Breast epithelium (tissue), 4 donors: ENCODE data around the gene IL24. TPM values are rescaled to one million over a fixed set of nuclear protein-coding genes. Genes with fewer than 3 reads are reported as not detected.

Experiments
- DNase-seq, 2 donors: peaks; one replicate each; pipeline ENCODE4 v3.0.0-alpha.2; 2019; ENCODE audit warnings: low spot score in 2 of 2
- H3K27ac ChIP-seq, 2 donors: fragments of 200-600 bp; sonication (generic) in 1 of 2; one replicate each; pipeline ENCODE4 v1.5.1; 2016 to 2019; ENCODE audit warnings: mild to moderate bottlenecking in 1 of 2
- H3K27me3 ChIP-seq, 2 donors: fragments of 200-600 bp; sonication (generic) in 1 of 2; one replicate each; pipeline versions ENCODE4 v1.5.1 to v1.6.0; 2017 to 2019; ENCODE audit warnings: control low read depth in 1 of 2, mild to moderate bottlenecking in 1 of 2
- H3K36me3 ChIP-seq: fragments of 200-600 bp; one replicate; pipeline ENCODE4 v1.5.1; 2019
- H3K4me1 ChIP-seq, 2 donors: fragments of 200-600 bp; sonication (generic); one replicate each; pipeline ENCODE4 v1.5.1; 2016 to 2019; ENCODE audit warnings: control low read depth in 1 of 2
- H3K4me3 ChIP-seq, 3 donors: fragments of 200-600 bp; sonication (generic); 1 replicate in 2 of 3; 2 replicates in 1 of 3; pipeline ENCODE4 v1.5.1; 2016 to 2019; ENCODE audit warnings: mild to moderate bottlenecking in 3 of 3, moderate library complexity in 2 of 3
- H3K9me3 ChIP-seq, 2 donors: fragments of 200-600 bp; sonication (generic) in 1 of 2; one replicate each; pipeline ENCODE4 v1.5.1; 2016 to 2019; ENCODE audit warnings: control low read depth in 1 of 2
- CTCF ChIP-seq, 3 donors: fragments of 450-650 bp; IDR thresholded peaks; one replicate each; pipeline ENCODE4 v1.5.1; 2016 to 2017; ENCODE audit warnings: antibody characterized with exemption in 3 of 3, mild to moderate bottlenecking in 3 of 3, moderate library complexity in 3 of 3
- POLR2A ChIP-seq: fragments of 450-650 bp; IDR thresholded peaks from one replicate; pipeline ENCODE4 v1.6.1; 2016; ENCODE audit warnings: antibody characterized with exemption, mild to moderate bottlenecking, moderate library complexity
- POLR2AphosphoS5 ChIP-seq, 3 donors: sonication (generic); formaldehyde crosslinking; IDR thresholded peaks; one replicate each; pipeline ENCODE4 v1.6.1; 2017; ENCODE audit warnings: antibody characterized with exemption in 3 of 3
- intact Hi-C: fragments of 100-400 bp; cut with DNase I; formaldehyde crosslinking; loops from one replicate; pipeline ENCODE4 v1.15.1; 2023; ENCODE audit warnings: low total_unique reads
- total RNA-seq, 3 donors: library from RNA; depleted of rRNA; stranded (reverse); fragments of >200 nt; gene quantifications; one replicate each; pipeline ENCODE4 v1.1.0, GENCODE V29; 2016

IL24 gene
- total RNA-seq, 3 donors from 2014 or later = 0.59 TPM; not detected in 2

- no peaks in the 10 kb centered on the region for H3K36me3 ChIP-seq
- DNase-seq = no peak
- H3K9me3 ChIP-seq = no peaks in the 10 kb centered on the region
- TF ChIP-seq POLR2A = no peak
- no peak for TF ChIP-seq CTCF (IDR thresholded peaks at IDR 0.05)
- TF ChIP-seq POLR2AphosphoS5 (IDR thresholded peaks at IDR 0.05) = no peak
- intact Hi-C loops = no loop called here
- no peaks in the 10 kb centered on the region for H3K27me3 ChIP-seq
- H3K4me3 ChIP-seq = no peak overlapping the region
- no peak overlapping the region for H3K27ac ChIP-seq
- no peaks in the 10 kb centered on the region for H3K4me1 ChIP-seq
Observed at GRCh38 chr1:206868264-206868663, 29.0 kb upstream of the IL24 start.

GRCh38 chr1:206872139-206872538, 25.1 kb upstream of the IL24 start:
- H3K9me3 ChIP-seq = no peaks in the 10 kb centered on the region
- no peaks in the 10 kb centered on the region for H3K36me3 ChIP-seq
- no peaks in the 10 kb centered on the region for H3K4me1 ChIP-seq
- intact Hi-C loops = no loop called here
- no peak overlapping the region for H3K4me3 ChIP-seq
- DNase-seq = no peak
- TF ChIP-seq POLR2A (no peak), CTCF (IDR thresholded peaks at IDR 0.05) (no peak), POLR2AphosphoS5 (IDR thresholded peaks at IDR 0.05) (no peak)
- H3K27me3 ChIP-seq = no peaks in the 10 kb centered on the region
- H3K27ac ChIP-seq = no peak overlapping the region

GRCh38 chr1:206873603-206874188, 23.5 kb upstream of the IL24 start:
- Histone ChIP-seq H3K4me3 (no peak overlapping the region), H3K9me3 (peaks cover 4 to 12% of the 10 kb centered on the region in 2 donors), H3K36me3 (no peaks in the 10 kb centered on the region), H3K27ac (no peak overlapping the region), H3K4me1 (no peaks in the 10 kb centered on the region), H3K27me3 (no peaks in the 10 kb centered on the region)
- intact Hi-C loops = no loop called here
- DNase-seq = no peak
- TF ChIP-seq CTCF (IDR thresholded peaks at IDR 0.05) (no peak), POLR2AphosphoS5 (IDR thresholded peaks at IDR 0.05) (no peak), POLR2A (no peak)

GRCh38 chr1:206875752-206876377, 21.4 kb upstream of the IL24 start:
- H3K27me3 ChIP-seq = no peaks in the 10 kb centered on the region
- no peaks in the 10 kb centered on the region for H3K4me1 ChIP-seq
- H3K36me3 ChIP-seq = no peaks in the 10 kb centered on the region
- H3K27ac ChIP-seq = no peak overlapping the region
- intact Hi-C loops = no loop called here
- DNase-seq = no peak
- no peak overlapping the region for H3K4me3 ChIP-seq
- TF ChIP-seq POLR2AphosphoS5 (IDR thresholded peaks at IDR 0.05) (no peak), CTCF (IDR thresholded peaks at IDR 0.05) (no peak), POLR2A (no peak)
- peaks cover 4 to 18% of the 10 kb centered on the region in 2 donors for H3K9me3 ChIP-seq

GRCh38 chr1:206878456-206878855, 18.8 kb upstream of the IL24 start:
- intact Hi-C loops = no loop called here

More at GRCh38 chr1:206878456-206878855, 18.8 kb upstream of the IL24 start:
- Histone ChIP-seq H3K4me1 (no peaks in the 10 kb centered on the region), H3K36me3 (no peaks in the 10 kb centered on the region), H3K9me3 (peaks cover 4 to 18% of the 10 kb centered on the region in 2 donors), H3K4me3 (no peak overlapping the region), H3K27me3 (no peaks in the 10 kb centered on the region), H3K27ac (no peak overlapping the region)
- DNase-seq = no peak
- TF ChIP-seq POLR2AphosphoS5 (IDR thresholded peaks at IDR 0.05) = no peak
- no peak for TF ChIP-seq CTCF (IDR thresholded peaks at IDR 0.05)
